ENCODE data around the gene VPS33B.

GRCh38 chr15:91018158-91018557 lies 4.2 kb downstream of the VPS33B start:
- TF ChIP-seq CTCF (IDR thresholded peaks at IDR 0.05 in 4 of 5, conservative IDR thresholded peaks at IDR 0.05 in 1 of 5) = no peak
- TF ChIP-seq POLR2A (IDR thresholded peaks at IDR 0.05) = no peak
